Tibial nerve (tissue), 3 donors: ENCODE results near the gene FLRT2.

Source experiments
- CTCF ChIP-seq, 5 experiments: fragments of 200-600 bp in 3 of 5; fragments of 450-650 bp in 2 of 5; sonication (generic) in 3 of 5; IDR thresholded peaks; one replicate each; pipeline ENCODE4 v1.5.1; 2016 to 2019; ENCODE audit warnings: antibody characterized with exemption in 5 of 5, mild to moderate bottlenecking in 3 of 5, moderate library complexity in 2 of 5
- POLR2A ChIP-seq, 2 donors: fragments of 450-650 bp; IDR thresholded peaks; one replicate each; pipeline ENCODE4 v1.6.1; 2017; ENCODE audit warnings: antibody characterized with exemption in 2 of 2, mild to moderate bottlenecking in 2 of 2, moderate library complexity in 2 of 2

- TF ChIP-seq CTCF (IDR thresholded peaks at IDR 0.05) (no peak), POLR2A (IDR thresholded peaks at IDR 0.05) (no peak)
Observed at GRCh38 chr14:85604714-85605113, 74.8 kb downstream of the FLRT2 start.
